ENCODE measurements around the gene BOK.

Gene BOK

DNA sequence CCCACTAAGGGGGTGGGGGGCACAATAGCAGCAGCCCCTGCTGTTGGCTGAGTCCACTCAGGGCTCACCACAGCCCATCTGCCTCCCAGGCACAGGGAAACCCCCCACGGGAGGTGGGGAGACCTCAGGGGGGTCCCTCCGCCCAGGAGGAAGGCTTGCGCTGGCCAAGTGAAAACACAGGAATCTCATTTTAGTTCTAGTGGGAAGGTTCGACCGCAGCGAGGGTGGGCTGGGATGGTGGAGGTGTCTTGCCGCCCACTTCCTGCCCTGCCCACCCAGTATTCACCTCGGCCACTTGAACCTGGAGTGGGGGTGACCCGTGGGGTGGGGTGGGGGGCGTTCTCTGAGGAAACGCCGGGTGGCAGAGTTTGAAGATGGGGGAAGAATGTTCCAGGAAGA lies 6.9 kb upstream of the BOK start:
- H2AFZ ChIP-seq (ENCODE audit: low read depth) = no peak overlapping the region
- no peak overlapping the region for H3K27ac ChIP-seq
- H4K20me1 ChIP-seq (ENCODE audit: insufficient read depth) = no peaks in the 10 kb centered on the region
- TF ChIP-seq, protein P1, sequence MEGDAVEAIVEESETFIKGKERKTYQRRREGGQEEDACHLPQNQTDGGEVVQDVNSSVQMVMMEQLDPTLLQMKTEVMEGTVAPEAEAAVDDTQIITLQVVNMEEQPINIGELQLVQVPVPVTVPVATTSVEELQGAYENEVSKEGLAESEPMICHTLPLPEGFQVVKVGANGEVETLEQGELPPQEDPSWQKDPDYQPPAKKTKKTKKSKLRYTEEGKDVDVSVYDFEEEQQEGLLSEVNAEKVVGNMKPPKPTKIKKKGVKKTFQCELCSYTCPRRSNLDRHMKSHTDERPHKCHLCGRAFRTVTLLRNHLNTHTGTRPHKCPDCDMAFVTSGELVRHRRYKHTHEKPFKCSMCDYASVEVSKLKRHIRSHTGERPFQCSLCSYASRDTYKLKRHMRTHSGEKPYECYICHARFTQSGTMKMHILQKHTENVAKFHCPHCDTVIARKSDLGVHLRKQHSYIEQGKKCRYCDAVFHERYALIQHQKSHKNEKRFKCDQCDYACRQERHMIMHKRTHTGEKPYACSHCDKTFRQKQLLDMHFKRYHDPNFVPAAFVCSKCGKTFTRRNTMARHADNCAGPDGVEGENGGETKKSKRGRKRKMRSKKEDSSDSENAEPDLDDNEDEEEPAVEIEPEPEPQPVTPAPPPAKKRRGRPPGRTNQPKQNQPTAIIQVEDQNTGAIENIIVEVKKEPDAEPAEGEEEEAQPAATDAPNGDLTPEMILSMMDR (conservative IDR thresholded peaks at IDR 0.05; ENCODE audit: low read depth, low read length) = no peak
- H3K36me3 ChIP-seq (ENCODE audit: insufficient read depth) = no peaks in the 10 kb centered on the region
- no peak overlapping the region for H3K9ac ChIP-seq
- no peaks in the 10 kb centered on the region; the same call in 1 of the 2 replicates for H3K27me3 ChIP-seq (ENCODE audit: insufficient read depth, low read depth)
- no peak overlapping the region for H3K4me3 ChIP-seq (IDR thresholded peaks at IDR 0.05; ENCODE audit: insufficient read depth, low read depth, low read length)
- no peaks in the 10 kb centered on the region for H3K79me2 ChIP-seq (ENCODE audit: insufficient read depth, low read depth)
- no peak overlapping the region for H3K4me2 ChIP-seq
- no peaks in the 10 kb centered on the region for H3K4me1 ChIP-seq (ENCODE audit: low read depth, poor library complexity, severe bottlenecking)

DNA sequence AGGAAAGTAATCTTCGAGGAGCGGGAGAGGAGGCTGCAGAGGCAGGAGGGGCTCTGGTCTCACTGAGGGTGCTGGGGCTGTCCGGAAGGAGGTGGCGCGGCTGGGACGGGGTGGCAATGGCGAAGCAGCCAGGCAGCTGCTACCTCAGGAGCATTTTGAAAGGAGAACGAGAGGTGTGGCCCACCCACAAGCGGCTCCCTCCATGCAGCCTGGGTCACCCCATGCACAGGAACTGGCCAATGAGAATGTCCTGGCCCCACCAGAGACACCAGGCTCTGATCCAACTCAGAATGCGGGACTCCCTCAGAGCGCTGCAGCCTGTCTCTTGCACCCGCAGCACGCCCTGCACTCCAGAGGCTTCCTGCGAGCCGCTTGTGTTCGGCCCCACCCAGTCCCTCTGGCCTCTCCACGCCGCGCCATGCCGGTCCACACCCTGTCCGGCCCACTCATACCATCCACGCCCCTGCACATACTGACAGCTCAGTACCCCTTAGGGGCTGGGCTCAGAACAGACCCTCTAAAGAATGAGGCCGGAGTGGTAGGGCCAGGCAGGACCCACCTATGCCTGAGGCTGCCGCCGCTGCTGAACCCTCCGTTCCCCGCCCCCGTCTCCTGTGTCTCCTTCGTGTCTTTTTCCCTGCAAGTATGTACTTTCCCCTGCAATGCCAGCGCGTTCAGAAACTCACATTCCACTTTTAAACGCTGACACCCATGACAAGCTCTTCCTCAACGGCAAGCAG lies 6.4 kb upstream of the BOK start:
- no peak overlapping the region for H2AFZ ChIP-seq (ENCODE audit: low read depth)
- H3K4me1 ChIP-seq (ENCODE audit: low read depth, poor library complexity, severe bottlenecking) = no peaks in the 10 kb centered on the region
- no peaks in the 10 kb centered on the region for H3K79me2 ChIP-seq (ENCODE audit: insufficient read depth, low read depth)
- TF ChIP-seq, protein P1 (conservative IDR thresholded peaks at IDR 0.05; ENCODE audit: low read depth, low read length) = no peak
- no peak overlapping the region for H3K4me2 ChIP-seq
- H3K36me3 ChIP-seq (ENCODE audit: insufficient read depth) = no peaks in the 10 kb centered on the region
- no peak overlapping the region for H3K27ac ChIP-seq
- H4K20me1 ChIP-seq (ENCODE audit: insufficient read depth) = no peaks in the 10 kb centered on the region
- H3K9ac ChIP-seq = no peak overlapping the region
- H3K27me3 ChIP-seq (ENCODE audit: insufficient read depth, low read depth) = no peaks in the 10 kb centered on the region; the same call in 1 of the 2 replicates
- H3K4me3 ChIP-seq (IDR thresholded peaks at IDR 0.05; ENCODE audit: insufficient read depth, low read depth, low read length) = no peak overlapping the region

DNA sequence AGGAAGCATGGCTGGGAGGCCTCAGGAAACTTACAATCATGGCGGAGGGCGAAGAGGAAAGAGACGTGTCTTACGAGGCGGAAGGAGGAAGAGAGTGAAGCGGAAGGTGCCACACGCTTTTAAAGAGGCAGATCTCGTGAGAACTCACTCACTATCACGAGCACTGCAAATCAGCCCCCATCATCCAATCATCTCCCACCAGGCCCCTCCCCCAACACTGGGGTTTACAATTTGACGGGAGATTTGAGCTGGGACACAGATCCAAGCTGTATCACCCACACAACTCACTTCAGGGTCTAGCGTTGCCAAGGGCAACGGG lies 5.1 kb upstream of the BOK start:
- Histone ChIP-seq H3K27me3 (ENCODE audit: insufficient read depth, low read depth) (no peaks in the 10 kb centered on the region; the same call in 1 of the 2 replicates), H2AFZ (ENCODE audit: low read depth) (no peak overlapping the region), H3K4me2 (no peak overlapping the region), H3K4me3 (IDR thresholded peaks at IDR 0.05; ENCODE audit: insufficient read depth, low read depth, low read length) (no peak overlapping the region), H3K36me3 (ENCODE audit: insufficient read depth) (no peaks in the 10 kb centered on the region), H3K79me2 (ENCODE audit: insufficient read depth, low read depth) (no peaks in the 10 kb centered on the region), H3K4me1 (ENCODE audit: low read depth, poor library complexity, severe bottlenecking) (no peaks in the 10 kb centered on the region), H3K27ac (no peak overlapping the region), H3K9ac (no peak overlapping the region), H4K20me1 (ENCODE audit: insufficient read depth) (no peaks in the 10 kb centered on the region)
- TF ChIP-seq, protein P1 (conservative IDR thresholded peaks at IDR 0.05; ENCODE audit: low read depth, low read length) = no peak

DNA sequence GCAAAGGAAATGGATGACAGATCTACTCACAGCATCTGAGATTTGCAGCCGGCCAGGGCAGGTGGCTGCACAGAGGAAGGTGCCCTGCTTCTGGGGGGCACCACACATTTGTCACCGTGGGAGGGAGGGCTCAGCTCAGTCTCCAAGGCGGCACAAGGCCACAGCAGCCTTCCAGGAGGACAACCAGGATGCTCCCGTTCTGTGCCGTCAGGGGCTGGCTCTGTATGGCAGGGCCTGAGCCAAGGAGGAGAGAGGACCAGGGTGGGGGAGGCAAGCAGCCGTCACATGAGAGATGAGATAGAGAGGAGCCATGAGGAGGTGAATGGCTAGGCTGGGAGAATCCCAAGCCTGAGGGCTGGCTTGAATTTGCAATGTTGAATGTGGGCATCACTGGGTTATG lies 4.6 kb upstream of the BOK start:
- Histone ChIP-seq H3K27ac (no peak overlapping the region), H3K4me3 (IDR thresholded peaks at IDR 0.05; ENCODE audit: insufficient read depth, low read depth, low read length) (no peak overlapping the region), H3K36me3 (ENCODE audit: insufficient read depth) (no peaks in the 10 kb centered on the region), H3K79me2 (ENCODE audit: insufficient read depth, low read depth) (no peaks in the 10 kb centered on the region), H3K4me1 (ENCODE audit: low read depth, poor library complexity, severe bottlenecking) (no peaks in the 10 kb centered on the region), H3K4me2 (no peak overlapping the region), H4K20me1 (ENCODE audit: insufficient read depth) (no peaks in the 10 kb centered on the region), H3K9ac (no peak overlapping the region), H2AFZ (ENCODE audit: low read depth) (no peak overlapping the region), H3K27me3 (ENCODE audit: insufficient read depth, low read depth) (no peaks in the 10 kb centered on the region; the same call in 1 of the 2 replicates)
- TF ChIP-seq, protein P1 (conservative IDR thresholded peaks at IDR 0.05; ENCODE audit: low read depth, low read length) = no peak

Data from KMS-11 (cell line).